CD4-positive, alpha-beta T cell treated with Interleukin-12 subunit alpha and Interleukin-12 subunit beta, for 1 hour (primary cell): ENCODE data around the gene SORCS2.

Source experiments
- DNase-seq: peaks from one replicate; pipeline ENCODE4 v3.0.0-alpha.2; 2020

Gene SORCS2

DNA sequence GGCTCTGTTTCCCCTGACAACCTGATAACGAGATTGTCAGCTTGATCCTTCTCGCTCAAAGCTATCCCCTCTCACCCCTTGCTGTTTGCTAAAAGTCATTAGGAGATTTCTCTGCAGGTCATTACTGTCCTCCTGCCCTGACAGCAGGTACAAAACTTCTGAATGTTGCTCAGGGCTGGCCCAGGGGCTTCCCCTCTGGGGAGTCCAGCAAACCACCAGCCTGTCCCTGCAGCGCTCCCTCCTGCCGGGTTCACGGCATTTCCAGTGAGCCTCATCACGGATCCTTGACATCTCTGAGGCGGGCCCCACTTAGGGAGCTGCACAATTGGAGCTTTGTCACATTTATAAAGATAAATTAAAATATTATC, 5.2 kb upstream of the SORCS2 start:
- DNase-seq = no peak

DNA sequence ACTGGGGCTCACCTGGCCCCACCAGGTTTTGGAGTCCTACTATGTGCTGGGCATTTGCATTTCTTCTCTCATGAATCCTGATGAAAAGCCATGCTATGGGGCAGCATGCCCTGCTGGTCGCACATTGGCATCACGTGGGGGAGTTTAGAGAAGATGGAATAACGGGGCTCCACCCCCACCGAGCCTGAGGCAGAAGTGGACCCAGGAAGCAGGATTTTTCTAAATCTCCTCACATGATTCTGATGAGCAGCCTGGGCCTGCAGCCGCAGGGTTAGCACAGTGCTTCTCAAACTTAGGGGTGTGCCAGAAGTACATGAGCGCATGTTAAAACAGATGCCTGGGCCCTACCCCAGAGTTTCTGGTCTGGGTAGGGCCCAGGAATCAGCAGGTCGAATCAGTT, 4.6 kb upstream of the SORCS2 start:
- no peak for DNase-seq

DNA sequence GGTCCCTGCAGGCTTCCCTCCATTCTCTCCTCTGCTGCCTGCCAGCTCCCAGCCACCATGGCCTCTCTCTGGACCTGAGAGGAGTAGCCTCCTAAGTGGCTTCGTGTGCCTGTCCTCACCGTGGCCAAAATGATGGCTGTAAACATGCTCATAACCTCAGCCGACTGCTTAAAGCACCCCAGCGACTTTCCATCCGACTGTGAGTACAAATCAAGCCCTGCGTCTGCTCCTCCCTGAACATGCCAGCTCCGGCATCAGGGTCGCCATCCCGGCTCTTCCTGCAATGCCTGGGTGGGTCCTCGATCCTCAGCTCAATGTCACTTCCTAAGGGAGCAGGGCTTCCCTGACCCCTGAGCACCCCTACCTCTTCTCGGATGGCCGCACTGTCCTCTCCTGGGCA, 3.3 kb upstream of the SORCS2 start:
- no peak for DNase-seq

DNA sequence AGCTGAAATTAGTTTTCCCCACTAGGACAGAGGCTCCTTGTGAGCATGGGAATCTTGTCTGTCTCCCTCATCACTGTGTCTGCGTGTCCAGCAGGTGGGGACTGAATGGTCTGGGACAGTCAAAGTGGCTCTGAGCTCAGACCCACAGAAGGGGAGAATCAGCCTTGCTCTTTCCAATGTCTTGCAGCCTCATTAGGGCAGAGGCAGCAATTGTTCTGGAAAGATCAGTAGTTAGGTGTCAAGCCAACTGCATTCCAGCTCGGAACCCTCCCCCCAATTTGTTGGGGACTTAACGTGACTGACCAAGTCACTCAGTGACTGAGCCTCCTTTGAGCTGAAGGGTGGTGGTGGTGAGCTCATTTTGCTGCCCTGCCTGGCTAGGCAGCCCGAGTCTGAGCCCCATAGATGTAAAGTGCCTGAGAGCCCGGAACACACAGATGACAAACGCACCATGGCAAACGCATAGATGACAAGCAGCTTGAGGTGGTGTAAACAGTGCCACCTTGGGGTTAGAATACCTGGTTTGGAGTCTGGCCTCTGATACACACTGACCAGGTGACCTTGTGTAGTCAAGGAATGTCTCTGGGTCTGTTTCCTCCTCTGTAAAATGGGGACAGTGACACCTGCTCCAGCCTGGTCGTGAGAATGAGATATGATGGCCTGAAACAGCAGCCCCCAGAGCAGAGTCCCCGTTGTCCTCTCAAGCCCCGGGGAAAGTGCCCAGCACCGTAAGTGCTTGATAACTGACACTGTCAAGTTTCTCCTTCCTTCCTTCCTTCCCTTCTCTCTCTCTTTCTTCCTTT, 2.7 kb upstream of the SORCS2 start:
- DNase-seq = no peak

DNA sequence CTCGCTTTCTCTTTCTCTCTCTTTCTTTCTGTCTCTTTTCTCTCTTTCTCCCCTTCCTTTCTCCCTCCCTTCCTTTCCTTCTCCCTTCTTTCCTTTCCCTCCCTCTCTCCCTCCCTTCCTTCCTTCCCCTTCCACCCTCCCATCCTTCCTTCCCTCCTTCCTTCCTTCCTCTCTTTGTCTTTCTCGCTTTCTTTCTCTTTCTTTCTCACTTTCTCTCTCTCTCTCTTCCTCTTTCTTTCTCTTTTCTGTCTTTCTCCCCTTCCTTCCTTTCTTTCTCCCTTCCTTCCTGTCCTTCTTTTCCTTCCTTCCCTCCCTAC, 2.1 kb upstream of the SORCS2 start:
- no peak for DNase-seq

DNA sequence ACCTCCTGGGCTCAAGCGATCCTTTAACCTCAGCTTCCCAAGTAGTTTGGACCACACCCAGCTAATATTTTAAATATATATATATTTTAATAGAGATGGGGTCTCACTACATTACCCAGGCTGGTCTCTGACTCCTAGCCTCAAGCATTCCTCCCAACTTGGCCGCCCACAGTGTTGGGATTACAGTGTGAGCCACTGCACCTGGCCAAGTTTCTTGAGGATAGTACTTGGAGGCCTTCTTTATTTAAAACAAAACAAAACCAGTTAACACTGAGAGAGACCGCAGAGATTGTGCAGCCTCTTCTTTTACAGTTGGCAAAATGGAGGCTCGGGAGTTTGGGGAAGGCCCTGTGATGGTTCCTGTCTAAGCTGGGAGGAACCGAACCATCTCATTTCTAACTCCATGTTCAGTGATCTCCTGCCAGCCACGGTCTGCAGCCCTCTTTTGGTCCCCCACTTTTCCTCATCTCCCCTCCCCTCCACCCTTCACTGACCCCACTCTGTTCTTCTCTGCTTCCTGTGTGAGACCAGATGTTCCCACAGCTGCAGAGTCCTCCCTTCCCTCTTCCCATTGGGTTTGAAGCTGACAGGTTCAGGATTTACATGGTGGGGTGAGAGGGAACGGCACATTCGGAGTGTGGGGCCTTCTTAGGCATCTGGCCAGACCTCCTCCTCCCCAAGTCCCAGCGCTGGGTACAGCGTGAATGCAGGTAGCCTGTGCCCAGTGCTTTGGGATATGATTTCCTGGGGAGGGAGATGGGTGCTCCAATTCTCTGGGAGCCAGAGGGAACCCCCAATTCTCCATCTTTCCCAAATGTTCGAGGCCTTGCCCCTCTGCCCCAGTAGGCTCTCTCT, 1.4 kb upstream of the SORCS2 start:
- no peak for DNase-seq

DNA sequence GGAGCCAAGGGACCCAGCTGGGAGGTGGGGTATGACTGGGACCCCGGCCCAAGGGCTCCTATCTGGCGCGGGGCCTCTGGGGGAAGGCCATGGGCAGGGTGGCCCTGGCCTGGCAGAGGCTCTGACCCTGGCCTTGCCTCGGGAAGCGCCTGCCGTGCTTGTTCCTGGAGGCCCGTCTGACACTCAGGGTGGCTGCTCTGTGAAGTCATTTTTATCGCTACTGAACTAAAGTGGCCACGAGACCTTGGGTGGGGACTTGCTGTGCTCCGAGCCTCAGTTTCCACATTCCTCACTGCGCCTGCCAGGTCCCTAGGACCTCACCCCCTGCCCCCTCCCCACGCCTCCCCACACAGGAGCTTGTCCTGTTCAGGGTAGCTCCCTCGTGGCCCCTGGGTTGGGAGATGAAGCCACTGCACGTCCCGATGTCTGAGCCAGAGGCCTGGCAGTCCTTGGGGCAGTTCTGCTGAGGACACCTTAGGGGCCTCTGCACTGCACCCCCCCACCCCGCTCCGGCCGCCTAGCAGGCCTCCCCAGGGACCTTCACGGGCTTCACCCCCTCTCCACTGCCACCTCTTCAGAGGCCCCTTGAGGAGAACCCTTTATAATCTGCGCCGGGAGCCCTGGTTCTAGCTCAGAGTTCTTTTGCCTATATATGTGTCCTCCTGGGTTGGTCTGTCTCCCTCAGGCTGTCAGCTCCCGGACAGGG, 639 bp upstream of the SORCS2 start:
- no peak for DNase-seq

DNA sequence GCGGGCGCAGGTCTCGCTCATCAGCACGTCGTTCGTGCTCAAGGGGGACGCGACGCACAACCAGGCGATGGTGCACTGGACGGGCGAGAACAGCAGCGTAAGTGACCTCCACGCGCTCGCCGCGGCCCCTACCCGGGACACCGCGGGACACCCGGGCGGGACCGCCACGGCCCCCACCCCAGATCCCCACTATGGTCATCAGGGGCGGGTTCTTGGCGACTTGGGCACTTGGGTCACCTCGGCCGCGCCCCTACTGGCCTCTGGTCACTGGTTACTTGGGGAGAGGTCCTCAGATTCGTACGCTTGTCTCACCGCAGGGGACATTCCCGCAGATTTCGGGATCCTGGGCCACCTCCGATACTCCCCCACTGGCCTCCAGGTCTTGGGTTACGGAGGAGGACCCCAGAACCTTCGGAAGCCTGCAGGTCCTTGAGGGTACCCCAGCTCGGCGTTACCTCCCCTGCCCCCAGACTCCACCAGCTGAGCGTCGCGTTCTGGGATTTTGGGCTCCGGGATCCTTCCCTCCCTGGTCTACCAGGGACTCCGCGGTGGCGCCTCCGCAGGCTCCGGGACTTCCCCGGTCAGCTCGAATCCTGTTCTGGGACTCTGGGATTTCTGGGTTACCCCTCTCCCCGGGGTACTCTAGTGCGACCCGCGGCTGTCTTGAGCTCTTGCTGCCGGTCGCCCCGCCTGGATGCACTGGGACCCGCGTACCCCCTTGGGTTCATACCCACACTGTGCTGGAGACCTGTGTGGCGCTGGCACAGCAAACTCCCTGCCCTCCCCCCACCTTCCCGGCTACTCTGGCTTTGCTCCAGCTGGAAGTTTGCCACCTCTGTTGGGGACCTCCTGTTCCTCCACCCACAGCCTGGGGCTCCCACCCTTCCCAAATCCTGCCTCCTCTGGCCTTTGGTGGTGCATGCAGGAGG, 956 bp downstream of the SORCS2 start:
- DNase-seq = no peak

DNA sequence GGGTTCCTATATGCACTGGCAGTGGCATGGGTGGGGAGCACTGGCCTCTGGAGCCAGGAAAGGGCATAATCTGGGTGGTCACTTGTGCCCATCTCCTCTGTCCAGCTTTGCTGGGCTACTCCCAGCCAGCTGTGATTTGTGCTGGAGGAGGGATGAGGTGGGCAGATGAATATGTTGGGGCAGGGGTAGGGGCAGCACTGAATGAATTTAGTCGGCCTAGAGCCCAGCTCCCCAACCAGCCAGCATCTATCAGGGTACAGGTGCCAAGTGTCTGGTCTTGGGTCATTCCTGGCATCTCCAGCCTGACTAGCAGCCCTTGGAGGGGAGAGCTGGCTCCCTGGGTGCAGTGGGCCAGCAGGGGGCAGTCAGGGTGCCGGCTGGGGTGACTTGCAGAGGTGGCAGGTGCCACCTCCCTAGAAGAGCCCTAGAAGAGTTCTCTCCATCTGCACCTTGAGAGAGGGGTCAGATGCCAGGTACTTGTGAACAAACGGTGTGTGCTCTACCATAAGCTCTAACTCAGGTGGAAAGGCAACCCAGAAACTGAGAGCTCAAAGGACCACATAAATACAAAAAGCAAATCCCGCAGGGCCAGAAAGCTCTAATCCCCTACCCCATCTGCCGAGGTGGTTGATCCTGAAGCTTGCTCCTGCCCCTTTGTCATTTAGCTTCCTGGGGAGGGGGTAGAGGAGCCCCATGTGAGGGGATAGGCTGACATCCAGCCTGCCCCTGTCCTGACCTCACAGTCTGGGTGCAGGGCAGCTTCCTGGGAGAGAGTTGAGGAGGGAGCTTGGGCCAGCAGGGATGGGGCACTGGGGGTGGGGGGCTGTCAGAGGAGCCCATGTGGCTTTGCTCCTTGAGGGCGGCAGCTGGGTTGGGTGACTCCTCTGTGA, 2.2 kb downstream of the SORCS2 start:
- peak; percentile 4 for DNase-seq

DNA sequence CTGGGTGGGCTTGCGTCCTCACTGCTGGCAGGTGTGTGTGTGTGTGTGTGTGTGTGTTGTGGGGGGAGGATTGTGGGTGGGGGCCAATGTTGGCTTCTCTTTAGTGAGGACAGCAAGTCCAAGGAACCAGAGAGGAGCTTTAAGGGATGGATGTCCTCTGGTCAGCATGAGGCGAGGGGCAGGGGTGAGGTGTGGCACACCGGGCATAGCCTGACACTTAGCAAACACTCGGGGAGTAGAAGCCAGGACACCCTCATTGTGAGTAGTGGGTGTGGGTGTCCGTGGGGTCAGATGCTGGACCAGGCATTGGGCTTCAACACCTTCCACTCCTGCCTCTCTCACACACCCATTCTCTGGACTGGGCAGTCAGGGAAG, 2.8 kb downstream of the SORCS2 start:
- DNase-seq = no peak

DNA sequence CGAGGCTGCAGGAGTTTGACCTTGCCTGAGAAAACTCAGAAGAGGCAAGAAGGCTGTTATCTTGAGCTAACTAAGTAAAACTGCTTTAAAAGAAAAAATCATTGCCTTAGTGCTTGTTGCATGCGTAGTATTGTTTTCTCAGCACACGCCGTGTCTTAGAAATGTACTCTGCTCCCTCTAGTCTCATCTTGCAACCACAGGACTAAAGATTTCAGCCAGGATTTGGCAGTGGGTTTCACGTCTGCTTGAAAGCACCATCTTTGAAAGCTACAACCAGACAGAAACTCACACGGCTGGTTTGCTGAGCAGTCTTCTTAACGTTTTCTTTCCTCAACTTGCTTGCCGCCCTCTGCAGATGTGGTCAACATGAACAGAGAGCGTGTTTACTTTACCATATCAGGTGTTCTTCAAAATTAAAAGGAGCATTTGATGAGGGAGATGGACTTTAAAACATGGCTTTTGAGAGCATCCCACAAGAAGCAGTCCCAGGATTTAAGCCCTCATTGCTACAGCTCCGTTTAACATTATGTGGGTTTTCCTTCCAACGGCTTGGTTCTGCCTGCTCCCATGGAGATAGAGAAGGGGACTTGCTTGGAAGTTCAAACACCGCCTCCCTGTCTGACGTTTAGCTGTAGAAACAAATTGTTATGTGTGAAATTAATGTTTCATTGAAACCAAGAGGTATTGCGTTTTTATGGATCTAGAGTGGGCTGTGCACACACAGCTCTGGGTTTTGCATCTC, 3.4 kb downstream of the SORCS2 start:
- no peak for DNase-seq

DNA sequence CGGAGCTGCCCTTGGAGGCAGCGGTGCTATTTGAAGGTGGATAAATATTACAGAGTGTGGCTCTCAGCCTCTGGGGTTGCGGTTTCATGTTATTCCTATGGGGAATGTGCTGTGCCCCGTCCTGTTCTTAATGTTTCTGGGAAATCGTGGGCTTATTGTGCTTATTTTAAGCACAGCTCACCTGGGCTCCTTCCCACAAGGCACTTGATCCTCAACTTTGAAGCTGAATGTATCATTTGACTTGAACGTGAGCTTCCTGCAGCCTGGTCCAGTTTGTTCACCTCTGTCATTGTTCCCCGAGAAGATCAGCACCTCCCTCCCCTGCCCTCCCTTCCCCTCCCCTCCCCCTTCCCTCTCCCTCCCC, 3.9 kb downstream of the SORCS2 start:
- DNase-seq = no peak

DNA sequence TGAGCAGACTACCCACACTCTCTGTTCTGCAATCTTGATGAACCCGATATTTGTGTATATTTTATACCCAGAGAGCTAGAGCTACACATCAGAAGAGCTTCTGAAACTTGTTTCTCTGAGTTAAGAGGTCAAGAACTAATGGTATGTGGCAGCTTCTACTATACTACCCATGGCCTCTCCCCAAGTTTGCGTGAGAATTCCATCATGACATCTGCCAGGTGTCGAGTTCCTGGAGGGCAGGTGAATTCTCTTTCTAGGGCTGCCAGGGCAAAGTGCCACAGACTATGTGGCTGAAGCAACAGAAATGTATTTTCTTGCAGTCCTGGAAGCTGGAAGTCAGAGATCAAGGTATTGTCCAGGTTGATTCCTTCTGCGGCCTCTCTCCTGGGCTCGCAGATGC, 4.4 kb downstream of the SORCS2 start:
- DNase-seq = no peak

DNA sequence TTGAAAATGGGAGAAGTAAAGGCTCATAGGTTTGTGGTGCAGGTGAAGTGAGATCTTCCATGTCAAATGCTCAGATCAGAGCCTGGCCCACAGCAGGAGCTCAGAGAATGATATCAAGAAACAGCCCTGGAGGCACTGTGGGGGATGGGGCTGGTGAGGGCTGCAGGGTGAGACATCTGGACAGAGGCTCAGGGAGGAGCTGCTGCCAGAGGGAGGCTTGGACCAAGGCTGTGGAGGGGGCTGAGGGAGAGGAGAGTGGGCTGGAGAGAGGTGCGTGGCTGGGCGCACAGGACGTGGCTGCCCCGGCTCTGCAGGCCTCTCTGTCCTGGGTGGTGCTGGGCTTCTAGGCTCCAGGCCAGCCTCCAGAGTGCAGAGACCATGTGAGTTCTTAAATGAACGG, 5.6 kb downstream of the SORCS2 start:
- no peak for DNase-seq

DNA sequence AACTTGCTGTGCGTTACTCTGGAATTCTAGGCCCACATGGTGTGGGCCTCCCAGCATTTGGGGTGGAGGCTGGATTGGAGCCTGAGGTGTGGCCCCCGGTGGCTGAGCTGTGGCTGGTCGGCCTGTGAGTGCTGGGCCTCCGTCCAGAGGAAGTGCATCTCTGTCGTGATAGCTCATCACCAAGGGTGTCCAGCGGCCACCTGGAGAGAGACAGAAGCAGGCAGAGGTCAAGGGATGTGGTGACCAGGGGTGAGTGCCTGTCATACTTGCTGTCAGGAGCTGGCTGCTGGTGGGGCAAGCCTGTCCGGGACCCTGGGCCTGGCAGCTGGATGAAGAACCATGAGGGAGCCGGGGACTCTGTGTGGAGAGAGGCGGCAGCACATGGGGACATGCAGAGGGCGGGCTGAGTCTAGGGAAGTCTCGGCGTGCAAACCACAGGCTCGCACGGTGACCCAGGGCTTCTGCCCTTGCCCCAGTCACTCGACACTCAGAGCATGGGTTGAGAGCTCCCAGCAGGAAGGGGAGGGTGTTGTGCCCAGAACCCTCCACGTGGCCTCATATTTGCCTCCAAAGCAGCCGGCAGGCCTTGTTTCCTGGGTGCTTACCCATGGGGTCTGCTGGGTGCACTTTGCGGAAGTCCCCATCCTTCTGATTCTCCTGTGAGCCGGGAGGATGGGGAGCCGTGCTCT, 6.2 kb downstream of the SORCS2 start:
- DNase-seq = no peak

DNA sequence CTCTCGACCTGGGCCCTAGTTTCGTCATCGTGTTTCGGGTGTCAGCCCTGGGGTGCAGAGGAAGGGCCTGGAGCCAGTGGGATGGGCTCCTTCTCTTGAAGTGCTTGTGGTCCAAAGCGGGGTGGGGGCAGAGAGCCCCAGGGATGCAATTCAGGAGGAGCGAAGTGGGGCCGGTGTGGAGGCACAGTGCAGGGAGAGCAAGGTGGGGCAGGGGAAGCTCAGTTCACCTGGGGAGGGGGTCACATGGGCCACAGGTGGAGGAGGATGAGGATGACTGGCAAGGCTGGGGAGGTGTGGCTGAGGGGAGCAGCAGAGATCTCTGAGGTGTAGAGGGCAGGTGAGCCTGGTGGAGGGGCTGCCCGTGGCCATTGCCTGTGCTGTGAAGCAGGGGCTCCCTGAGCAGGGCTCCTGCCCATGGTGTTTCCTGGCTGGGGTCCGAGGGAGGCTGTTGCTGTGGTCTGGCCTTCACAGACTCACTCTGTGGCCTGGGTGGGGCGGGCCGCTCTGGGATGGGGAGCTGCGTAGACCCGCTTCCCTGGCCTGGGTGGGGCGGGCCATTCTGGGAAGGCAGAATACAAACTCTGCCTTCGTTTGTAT, 6.9 kb downstream of the SORCS2 start:
- DNase-seq = no peak

DNA sequence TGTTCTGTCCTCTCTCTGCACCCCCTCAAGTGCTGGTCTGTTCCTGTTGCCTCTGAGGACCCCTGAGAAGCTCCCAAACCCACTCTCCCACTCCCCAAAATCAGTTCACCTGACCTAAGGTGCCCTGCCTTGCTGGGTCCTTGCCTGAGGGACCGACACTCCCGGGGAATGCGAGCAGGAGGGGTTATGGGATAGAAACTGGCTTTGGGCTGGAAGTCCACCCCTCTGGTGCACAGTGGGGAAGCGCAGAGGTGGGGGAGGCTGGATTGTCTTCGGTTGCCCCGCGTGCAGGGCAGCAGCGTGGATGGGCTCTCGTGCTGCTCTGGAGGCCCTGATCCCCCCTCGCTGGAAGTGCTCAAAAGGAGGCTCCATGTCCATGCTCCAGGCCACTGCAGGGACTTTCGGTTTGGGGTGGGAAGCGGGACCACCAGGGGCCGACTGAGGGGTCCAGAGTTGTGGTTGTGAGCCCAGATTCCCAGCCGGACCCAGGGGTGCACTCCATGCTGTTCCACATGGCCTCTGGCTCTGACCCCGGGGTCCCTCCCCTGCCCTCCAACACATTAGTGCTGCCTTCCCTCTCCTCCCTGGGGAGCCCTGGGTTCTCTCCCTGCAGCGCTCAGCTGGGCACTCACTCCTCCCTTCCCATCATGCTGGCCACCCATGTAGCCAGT, 7.6 kb downstream of the SORCS2 start:
- DNase-seq = no peak

DNA sequence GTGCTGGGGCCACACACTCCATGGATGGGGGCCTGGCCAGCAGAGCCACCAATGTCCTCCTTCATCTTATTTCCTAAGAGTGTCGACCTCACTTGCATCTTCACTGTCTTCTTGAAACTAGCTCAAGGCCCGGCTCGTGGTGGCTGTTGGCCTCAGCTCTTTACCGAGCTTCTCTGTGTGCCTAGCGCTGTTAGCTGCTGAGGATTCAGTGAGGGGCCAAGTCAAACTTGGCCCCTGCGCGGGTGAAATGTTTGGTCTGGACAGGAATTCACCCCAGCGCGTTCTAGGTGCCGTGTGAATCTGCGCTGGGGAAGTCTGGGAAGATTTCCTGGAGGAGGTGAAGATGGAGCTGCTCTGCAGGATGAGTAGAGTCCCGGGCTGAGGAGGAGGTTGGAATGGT, 8.5 kb downstream of the SORCS2 start:
- no peak for DNase-seq
